ENCODE results near the gene NPW.

Gene NPW

DNA sequence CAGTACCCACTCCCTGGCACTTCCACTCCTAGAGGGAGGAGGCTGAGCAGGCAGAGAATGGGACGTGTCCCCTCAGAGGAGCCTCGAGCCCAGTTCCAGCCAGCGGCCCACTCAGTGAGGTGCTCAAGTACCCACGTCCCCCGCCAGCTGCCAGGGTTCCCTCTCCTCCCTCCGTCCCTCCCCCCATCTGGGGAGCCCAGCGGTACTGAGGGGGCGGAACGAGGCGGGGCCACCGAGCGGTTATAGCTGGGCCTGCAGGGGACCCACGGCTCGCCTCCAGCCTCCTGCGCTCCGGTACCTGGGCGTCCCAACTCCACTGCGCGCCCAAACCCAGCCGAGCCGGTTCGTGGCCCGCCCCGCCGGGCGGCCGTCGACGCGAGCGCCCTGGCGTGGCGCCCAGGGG, at the start of gene NPW:
Gene NPW, plus strand, starts transcription at position 268 of the 403 bp plus-strand sequence.
- H3K4me3 Mint-ChIP-seq, result peak within 1 kb of the TSS; percentile 58
- no peak for ATAC-seq
- peaks cover 60% of the 10 kb centered on the region for H3K27me3 Mint-ChIP-seq
- no peaks in the 10 kb centered on the region for H3K36me3 Mint-ChIP-seq
- no peaks in the 10 kb centered on the region for H3K9me3 Mint-ChIP-seq
- peaks cover 24% of the 10 kb centered on the region for H3K4me1 Mint-ChIP-seq
- no peak within 1 kb of the TSS for H3K27ac Mint-ChIP-seq

DNA sequence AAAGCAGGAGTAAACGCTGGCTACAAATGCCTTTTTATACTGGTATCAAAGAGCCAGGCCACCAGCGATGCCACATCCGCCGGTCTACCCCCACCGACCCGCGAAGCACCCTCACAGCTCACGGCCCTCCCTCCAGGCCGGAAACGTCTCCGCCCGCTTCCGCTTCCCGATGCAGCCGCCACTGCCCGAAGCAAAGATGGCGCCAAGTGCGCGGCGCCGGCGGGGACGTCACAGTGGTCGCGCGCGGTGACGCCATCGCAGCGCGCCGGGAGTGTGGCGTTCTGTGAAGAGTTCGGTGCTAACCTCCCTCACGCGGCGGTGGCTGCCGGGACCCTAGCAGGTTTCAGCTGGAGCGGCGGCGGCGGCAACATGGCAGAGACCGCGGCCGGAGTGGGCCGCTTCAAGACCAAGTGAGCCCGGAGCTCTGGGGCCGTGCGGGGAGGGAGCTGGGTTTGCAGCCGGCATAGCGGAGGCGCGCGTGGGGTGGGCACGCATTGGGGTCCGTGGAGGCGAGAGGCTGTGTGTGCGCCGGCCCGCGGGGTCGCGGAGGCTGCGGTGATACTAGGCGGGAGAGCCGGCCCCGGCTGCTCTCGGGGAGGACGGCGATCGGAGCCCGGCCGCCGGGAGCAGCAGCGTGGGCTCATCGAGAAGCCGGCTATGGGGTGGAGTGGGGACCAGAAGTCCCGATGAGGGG, 47.6 kb upstream of the NPW start, which contains the start of gene TBL3:
Gene TBL3, plus strand, starts transcription at position 258 of the 694 bp plus-strand sequence. Its CDS starts 112 bp downstream, at position 370.
- Mint-ChIP-seq H3K36me3 (peaks cover 36% of the 10 kb centered on the region), H3K27me3 (peaks cover 8% of the 10 kb centered on the region), H3K9me3 (no peaks in the 10 kb centered on the region), H3K4me1 (peaks cover 39% of the 10 kb centered on the region), H3K27ac (peak within 1 kb of the TSS; percentile 96), H3K4me3 (peak within 1 kb of the TSS; percentile 99)
- peak; percentile 98 for ATAC-seq

DNA sequence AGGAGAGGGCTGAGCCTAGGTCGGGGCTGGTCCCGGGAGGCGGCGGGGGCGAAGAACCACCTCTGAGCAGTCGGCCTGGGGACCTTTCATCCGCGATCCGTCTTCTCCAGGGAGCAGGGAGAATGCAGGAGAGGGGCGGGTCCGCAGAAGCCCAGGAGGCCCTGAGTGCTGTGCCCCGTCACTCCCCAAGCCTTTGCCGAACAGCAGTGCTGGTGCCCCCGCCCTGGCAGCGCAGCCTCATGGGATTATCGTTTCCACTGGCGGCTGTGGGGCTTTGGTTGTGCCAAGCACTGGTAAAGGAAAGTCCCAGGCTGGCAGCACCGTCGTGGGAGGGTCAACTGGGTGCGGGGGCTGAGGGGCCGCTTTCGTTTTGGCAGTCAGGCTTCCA, 47.1 kb upstream of the NPW start:
- H3K27ac Mint-ChIP-seq, result peak overlapping the region; percentile 96
- peaks cover 39% of the 10 kb centered on the region for H3K4me1 Mint-ChIP-seq
- H3K4me3 Mint-ChIP-seq, result peak overlapping the region; percentile 99
- H3K36me3 Mint-ChIP-seq, result peaks cover 42% of the 10 kb centered on the region
- peaks cover 8% of the 10 kb centered on the region for H3K27me3 Mint-ChIP-seq
- ATAC-seq, result no peak
- H3K9me3 Mint-ChIP-seq, result no peaks in the 10 kb centered on the region

DNA sequence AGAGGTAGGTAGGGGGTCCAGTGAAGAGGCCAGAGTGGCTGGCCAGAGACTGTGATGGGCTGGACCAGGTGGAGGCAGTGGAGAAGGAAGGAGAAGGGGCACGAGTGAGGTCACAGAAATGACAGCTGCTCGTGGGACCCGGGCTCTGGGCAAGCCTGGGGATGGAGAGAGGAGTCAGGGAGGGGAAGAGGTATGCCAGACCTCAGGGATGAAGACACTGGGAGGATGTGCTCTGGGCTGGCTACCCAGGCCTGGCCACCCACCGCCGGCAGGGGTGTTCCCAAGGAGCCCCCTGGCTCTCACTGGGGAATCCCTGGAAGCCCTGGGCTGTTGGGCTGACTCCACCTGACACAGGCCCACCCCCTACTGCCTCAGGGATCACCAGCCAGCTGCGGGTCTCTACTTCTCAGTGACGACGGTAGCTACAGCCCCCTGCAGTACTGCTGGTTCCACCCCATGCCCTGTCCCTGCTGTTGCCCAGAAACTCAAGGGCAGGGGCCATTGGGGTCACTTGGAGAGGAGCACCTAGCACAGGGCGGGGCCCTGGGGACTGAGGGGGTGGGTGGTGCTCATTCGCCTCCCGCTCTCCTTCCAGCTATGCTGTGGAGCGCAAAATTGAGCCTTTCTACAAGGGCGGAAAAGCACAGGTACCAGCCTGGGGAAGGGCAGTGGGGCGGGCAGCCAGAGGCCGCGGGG, 46.0 kb upstream of the NPW start:
- Mint-ChIP-seq H3K27ac (peak overlapping the region; percentile 96), H3K27me3 (peaks cover 12% of the 10 kb centered on the region), H3K9me3 (no peaks in the 10 kb centered on the region), H3K36me3 (peaks cover 52% of the 10 kb centered on the region), H3K4me3 (peak overlapping the region; percentile 40), H3K4me1 (peaks cover 39% of the 10 kb centered on the region)
- ATAC-seq, result no peak

DNA sequence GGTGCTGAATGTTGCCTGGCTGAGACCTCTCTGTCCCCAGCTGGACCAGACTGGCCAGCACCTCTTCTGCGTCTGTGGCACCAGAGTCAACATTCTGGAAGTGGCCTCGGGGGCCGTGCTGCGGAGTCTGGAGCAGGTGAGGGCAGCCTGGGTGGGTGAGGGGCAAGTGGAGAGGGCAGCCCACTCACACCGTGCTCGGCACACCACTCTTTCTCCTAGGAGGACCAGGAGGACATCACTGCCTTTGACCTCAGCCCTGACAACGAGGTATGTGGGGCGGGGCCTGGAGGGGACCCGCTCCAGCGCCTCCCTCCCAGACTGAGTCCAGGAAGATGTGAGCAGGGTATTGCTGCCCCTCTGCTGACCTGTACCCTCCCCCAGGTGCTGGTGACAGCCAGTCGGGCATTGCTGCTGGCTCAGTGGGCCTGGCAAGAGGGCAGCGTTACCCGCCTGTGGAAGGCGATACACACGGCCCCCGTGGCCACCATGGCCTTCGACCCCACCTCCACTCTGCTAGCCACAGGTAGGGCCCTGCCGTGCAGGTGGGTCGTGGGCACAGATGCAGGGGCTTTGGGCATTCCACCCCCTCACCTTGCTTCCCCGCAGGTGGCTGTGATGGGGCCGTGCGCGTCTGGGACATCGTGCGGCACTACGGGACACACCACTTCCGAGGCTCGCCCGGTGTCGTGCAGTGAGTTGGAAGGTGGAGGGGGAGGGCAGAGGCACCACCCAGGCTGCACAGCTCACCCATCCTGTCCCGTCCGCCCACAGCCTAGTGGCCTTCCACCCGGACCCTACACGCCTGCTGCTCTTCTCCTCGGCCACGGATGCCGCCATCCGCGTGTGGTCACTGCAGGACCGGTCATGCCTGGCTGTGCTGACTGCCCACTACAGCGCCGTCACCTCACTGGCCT, 45.2 kb upstream of the NPW start:
- H3K27ac Mint-ChIP-seq, result no peak overlapping the region
- no peaks in the 10 kb centered on the region for H3K9me3 Mint-ChIP-seq
- H3K36me3 Mint-ChIP-seq, result peaks cover 56% of the 10 kb centered on the region
- no peak for ATAC-seq
- peaks cover 40% of the 10 kb centered on the region for H3K4me1 Mint-ChIP-seq
- no peak overlapping the region for H3K4me3 Mint-ChIP-seq
- H3K27me3 Mint-ChIP-seq, result peaks cover 17% of the 10 kb centered on the region

DNA sequence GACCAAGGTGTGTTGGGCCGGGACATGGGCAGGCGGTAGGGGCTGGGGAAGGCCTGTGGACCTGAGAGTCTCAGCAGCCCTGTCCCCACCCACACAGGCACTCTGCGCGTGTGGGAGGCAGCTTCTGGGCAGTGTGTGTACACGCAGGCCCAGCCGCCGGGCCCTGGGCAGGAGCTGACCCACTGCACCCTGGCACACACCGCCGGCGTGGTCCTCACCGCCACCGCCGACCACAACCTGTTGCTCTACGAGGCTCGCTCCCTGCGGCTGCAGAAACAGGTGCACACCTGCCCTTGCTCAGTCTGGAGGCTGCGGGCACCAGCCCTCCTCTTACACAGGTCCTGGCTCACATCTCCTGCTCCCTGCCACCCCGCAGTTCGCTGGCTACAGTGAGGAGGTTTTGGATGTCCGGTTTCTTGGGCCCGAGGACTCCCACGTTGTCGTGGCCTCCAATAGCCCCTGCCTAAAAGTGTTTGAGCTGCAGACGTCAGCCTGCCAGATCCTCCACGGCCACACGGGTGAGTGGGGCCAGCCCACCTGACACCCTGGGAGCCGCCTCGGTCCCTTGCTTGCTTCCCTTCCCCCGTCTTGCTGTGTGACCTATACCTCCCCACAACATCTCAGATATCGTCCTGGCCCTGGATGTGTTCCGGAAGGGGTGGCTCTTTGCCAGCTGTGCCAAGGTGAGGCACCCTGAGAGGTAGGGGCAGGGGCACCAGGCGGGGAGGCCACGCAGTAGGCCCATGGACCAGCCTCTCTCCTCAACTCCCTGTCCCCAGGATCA, 44.0 kb upstream of the NPW start:
- H3K9me3 Mint-ChIP-seq, result no peaks in the 10 kb centered on the region
- H3K4me3 Mint-ChIP-seq, result no peak overlapping the region
- H3K36me3 Mint-ChIP-seq, result peaks cover 56% of the 10 kb centered on the region
- H3K27ac Mint-ChIP-seq, result no peak overlapping the region
- no peak for ATAC-seq
- peaks cover 22% of the 10 kb centered on the region for H3K27me3 Mint-ChIP-seq
- H3K4me1 Mint-ChIP-seq, result peaks cover 50% of the 10 kb centered on the region

DNA sequence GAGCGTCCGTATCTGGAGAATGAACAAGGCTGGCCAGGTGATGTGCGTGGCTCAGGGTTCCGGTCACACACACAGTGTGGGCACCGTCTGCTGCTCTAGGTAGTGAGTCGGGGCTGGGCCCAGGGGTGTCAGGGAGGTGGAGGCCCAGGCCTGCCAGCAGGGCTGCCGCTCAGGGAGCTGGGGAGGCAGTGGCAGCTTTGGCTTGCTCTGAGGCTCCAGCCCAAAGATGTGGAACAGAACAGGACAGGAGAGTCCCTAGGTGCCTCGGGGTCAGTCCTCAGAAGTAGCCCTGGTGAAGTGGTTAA, 43.4 kb upstream of the NPW start:
- no peaks in the 10 kb centered on the region for H3K9me3 Mint-ChIP-seq
- H3K27me3 Mint-ChIP-seq, result peaks cover 27% of the 10 kb centered on the region
- H3K4me3 Mint-ChIP-seq, result no peak overlapping the region
- H3K27ac Mint-ChIP-seq, result no peak overlapping the region
- H3K36me3 Mint-ChIP-seq, result peaks cover 56% of the 10 kb centered on the region
- ATAC-seq, result no peak
- peaks cover 50% of the 10 kb centered on the region for H3K4me1 Mint-ChIP-seq

DNA sequence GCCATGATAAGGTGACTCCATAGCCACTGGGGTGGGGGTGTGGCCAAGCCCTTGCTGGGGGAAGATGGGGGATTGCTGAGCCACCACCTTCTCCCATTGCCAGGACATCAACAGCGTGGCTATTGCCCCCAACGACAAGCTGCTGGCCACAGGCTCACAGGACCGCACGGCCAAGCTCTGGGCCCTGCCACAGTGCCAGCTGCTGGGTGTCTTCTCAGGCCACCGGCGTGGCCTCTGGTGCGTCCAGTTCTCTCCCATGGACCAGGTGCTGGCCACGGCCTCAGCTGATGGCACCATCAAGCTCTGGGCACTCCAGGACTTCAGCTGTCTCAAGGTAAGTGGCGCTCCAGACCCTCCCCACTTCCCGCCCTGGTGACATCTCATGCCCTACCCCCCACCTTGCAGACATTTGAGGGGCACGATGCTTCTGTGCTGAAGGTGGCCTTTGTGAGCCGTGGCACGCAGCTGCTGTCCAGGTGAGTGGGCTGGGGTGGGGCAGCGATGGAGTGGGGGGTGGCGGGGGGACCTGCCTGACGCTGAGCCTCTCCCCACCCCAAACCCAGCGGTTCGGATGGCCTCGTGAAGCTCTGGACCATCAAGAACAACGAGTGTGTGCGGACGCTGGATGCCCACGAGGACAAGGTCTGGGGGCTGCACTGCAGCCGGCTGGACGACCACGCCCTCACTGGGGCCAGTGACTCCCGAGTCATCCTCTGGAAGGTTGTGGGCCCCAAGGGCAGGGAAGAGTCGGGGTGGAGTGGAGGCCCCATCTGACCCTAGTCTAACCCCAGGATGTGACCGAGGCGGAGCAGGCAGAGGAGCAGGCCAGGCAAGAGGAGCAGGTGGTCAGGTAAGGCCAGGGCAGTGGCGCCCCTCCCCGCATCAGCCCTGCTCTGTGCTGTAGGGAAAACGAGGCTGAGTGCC, 42.4 kb upstream of the NPW start:
- peaks cover 56% of the 10 kb centered on the region for H3K36me3 Mint-ChIP-seq
- H3K4me3 Mint-ChIP-seq, result no peak overlapping the region
- H3K27me3 Mint-ChIP-seq, result peaks cover 38% of the 10 kb centered on the region
- peaks cover 50% of the 10 kb centered on the region for H3K4me1 Mint-ChIP-seq
- ATAC-seq, result no peak
- no peaks in the 10 kb centered on the region for H3K9me3 Mint-ChIP-seq
- no peak overlapping the region for H3K27ac Mint-ChIP-seq

DNA sequence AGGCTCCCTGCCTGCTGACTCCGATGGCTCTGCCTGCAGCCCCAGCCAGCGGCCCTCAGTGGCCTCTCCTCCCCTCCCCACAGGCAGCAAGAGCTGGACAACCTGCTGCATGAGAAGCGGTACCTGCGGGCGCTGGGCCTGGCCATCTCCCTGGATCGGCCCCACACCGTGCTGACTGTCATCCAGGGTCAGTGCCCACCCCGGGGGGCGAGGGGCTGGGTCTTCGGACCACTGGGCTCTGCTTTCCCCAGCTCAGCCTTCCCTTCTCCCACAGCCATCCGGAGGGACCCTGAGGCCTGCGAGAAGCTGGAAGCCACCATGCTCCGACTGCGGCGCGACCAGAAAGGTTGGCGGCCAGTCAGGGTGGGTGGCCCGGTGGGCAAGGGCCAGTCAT, 41.7 kb upstream of the NPW start:
- H3K9me3 Mint-ChIP-seq, result no peaks in the 10 kb centered on the region
- ATAC-seq, result no peak
- H3K27ac Mint-ChIP-seq, result no peak overlapping the region
- H3K27me3 Mint-ChIP-seq, result peaks cover 44% of the 10 kb centered on the region
- H3K36me3 Mint-ChIP-seq, result peaks cover 56% of the 10 kb centered on the region
- no peak overlapping the region for H3K4me3 Mint-ChIP-seq
- H3K4me1 Mint-ChIP-seq, result peaks cover 51% of the 10 kb centered on the region

DNA sequence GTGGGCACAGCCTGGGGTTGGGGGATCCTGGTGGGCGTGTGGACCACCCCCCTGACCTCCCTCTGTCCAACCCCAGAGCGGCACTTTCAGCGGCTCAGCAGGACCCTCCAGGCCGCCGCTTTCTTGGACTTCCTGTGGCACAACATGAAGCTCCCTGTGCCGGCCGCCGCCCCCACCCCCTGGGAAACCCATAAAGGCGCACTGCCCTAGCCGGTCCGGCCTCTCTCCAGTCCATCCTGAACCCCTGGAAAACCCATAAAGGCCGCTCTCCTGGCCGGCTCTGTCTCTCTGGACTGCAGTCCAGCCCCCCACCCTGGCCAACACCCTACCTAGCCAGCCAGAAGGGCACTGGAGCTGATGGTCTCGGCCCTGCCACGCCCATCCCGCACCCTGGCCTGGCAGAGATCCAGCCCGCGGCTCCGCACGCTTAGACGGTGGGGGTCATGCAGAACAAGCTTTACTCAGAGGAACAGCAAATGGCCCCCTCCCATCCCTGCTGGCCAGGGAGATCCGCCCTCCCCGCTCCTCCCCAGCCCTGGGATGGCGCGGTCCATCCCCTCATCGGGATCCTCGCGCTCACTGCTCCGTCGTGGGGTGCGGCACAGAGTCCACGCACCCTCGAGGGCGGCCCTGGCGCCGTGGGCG, 41.0 kb upstream of the NPW start:
- Mint-ChIP-seq H3K4me1 (peaks cover 47% of the 10 kb centered on the region), H3K36me3 (peaks cover 49% of the 10 kb centered on the region), H3K4me3 (no peak overlapping the region), H3K27ac (no peak overlapping the region), H3K27me3 (peaks cover 49% of the 10 kb centered on the region), H3K9me3 (no peaks in the 10 kb centered on the region)
- ATAC-seq, result no peak

DNA sequence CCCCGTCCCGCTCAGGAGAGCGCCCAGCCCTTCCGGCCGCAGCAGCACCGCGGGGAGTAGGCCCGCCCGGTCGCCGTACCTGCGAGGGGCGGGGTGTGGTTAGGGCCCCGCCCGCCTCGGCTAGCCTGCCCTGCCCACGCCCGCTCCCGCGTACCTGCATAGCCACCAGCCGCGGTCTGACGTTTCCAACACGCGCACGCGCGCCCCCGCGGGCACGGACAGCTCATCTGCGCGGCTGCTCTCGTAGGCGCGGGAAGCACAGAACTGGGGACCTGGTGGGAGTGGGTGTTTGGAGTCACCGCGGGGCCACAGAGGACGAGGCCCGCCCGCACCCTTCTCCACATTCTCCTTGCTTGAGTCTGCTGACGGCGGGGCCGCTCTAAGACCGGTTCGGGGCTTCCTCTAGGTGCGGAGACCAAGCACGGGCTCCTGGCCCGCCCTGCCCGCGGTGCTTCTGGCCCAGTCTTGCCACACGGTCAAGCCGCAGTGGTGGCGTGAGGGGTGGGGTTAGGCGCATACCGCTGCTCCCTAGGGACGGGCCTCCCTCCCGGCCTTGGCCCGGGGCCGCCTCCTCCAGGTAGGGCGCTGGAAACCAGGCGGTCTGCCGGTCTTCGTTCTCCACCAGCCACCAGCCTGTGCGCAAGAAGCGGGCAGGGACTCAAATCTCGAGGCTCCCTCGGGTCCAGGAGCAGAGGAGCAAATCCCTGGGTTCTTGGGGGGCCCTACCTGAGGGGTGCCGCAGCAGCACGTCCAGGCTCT, 40.1 kb upstream of the NPW start:
- Mint-ChIP-seq H3K36me3 (peaks cover 43% of the 10 kb centered on the region), H3K27ac (no peak overlapping the region), H3K9me3 (no peaks in the 10 kb centered on the region), H3K4me3 (no peak overlapping the region), H3K4me1 (peaks cover 42% of the 10 kb centered on the region), H3K27me3 (peaks cover 49% of the 10 kb centered on the region)
- no peak for ATAC-seq

DNA sequence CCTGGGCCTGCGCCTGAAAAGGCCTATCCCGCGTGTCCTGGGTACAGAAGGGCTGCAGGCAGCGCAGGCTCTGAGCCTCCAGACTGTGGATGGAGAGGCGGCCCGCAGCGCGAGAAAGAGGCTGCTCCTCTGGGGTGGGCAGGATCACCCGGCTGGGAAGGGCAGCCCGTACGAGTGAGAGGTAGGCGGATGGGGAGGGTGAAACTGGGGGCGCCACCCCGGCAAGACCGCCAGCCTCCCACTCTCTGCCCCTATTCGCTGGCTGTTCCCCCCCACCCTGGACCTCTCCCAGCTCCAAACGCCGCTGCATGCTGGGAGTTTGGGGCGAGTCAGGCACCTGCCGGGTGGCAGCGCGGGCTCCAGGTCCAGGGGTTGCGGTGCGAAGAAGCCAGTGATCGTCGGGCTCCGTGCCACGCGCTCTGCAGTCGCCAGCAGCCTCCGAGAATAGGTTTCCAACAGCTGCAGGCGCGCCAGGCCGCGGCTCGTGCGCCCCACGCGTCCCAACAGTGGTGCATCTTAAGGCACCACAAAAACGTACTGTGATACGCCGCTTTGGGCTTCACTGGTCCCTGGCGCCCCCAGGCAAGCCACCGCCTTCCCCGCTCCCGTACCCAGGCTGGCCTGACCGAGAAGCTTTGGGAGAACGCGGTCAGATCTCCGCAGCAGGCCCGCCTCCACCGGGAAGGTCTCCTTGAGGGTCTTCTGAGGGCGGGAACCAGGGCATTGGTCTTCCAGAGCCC, 39.4 kb upstream of the NPW start:
- H3K27me3 Mint-ChIP-seq, result peaks cover 49% of the 10 kb centered on the region
- H3K9me3 Mint-ChIP-seq, result no peaks in the 10 kb centered on the region
- H3K4me3 Mint-ChIP-seq, result no peak overlapping the region
- H3K27ac Mint-ChIP-seq, result no peak overlapping the region
- peaks cover 36% of the 10 kb centered on the region for H3K36me3 Mint-ChIP-seq
- no peak for ATAC-seq
- peaks cover 45% of the 10 kb centered on the region for H3K4me1 Mint-ChIP-seq

DNA sequence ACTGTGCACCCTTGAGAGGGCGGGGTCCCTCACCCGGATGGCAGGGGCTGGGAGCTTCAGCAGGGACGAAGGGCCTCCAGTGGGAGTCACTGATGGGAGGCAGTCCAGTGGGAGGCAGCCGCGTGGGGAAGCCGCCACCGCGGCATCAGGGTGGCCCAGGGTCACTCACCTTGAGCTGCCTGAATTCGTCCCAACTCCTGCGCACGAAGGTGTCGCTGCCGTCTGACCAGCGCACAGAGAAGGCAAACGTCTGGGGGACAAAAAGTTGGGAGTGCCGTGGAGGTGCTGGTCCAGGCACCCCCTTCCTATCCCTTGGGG, 38.9 kb upstream of the NPW start:
- peaks cover 32% of the 10 kb centered on the region for H3K36me3 Mint-ChIP-seq
- H3K27me3 Mint-ChIP-seq, result peaks cover 48% of the 10 kb centered on the region
- H3K4me3 Mint-ChIP-seq, result no peak overlapping the region
- H3K4me1 Mint-ChIP-seq, result peaks cover 50% of the 10 kb centered on the region
- no peaks in the 10 kb centered on the region for H3K9me3 Mint-ChIP-seq
- no peak overlapping the region for H3K27ac Mint-ChIP-seq
- ATAC-seq, result no peak
